IPS-NIHi7 (cell line): ENCODE results near the gene EDEM3.
A peak's percentile ranks its signal among the peaks of the same experiment; 100 is the strongest.
"Not testable (repeated sequence)": the region's sequence is repeated elsewhere in the genome, so short reads cannot be mapped to it uniquely, and the experiment has no call there.

ENCODE experiments used
- DNase-seq: peaks from one replicate; pipeline ENCODE4 v3.0.0; 2012; ENCODE audit warnings: mixed read lengths; ENCODE audit errors: extremely low spot score

Gene EDEM3, protein sequence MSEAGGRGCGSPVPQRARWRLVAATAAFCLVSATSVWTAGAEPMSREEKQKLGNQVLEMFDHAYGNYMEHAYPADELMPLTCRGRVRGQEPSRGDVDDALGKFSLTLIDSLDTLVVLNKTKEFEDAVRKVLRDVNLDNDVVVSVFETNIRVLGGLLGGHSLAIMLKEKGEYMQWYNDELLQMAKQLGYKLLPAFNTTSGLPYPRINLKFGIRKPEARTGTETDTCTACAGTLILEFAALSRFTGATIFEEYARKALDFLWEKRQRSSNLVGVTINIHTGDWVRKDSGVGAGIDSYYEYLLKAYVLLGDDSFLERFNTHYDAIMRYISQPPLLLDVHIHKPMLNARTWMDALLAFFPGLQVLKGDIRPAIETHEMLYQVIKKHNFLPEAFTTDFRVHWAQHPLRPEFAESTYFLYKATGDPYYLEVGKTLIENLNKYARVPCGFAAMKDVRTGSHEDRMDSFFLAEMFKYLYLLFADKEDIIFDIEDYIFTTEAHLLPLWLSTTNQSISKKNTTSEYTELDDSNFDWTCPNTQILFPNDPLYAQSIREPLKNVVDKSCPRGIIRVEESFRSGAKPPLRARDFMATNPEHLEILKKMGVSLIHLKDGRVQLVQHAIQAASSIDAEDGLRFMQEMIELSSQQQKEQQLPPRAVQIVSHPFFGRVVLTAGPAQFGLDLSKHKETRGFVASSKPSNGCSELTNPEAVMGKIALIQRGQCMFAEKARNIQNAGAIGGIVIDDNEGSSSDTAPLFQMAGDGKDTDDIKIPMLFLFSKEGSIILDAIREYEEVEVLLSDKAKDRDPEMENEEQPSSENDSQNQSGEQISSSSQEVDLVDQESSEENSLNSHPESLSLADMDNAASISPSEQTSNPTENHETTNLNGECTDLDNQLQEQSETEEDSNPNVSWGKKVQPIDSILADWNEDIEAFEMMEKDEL

DNA sequence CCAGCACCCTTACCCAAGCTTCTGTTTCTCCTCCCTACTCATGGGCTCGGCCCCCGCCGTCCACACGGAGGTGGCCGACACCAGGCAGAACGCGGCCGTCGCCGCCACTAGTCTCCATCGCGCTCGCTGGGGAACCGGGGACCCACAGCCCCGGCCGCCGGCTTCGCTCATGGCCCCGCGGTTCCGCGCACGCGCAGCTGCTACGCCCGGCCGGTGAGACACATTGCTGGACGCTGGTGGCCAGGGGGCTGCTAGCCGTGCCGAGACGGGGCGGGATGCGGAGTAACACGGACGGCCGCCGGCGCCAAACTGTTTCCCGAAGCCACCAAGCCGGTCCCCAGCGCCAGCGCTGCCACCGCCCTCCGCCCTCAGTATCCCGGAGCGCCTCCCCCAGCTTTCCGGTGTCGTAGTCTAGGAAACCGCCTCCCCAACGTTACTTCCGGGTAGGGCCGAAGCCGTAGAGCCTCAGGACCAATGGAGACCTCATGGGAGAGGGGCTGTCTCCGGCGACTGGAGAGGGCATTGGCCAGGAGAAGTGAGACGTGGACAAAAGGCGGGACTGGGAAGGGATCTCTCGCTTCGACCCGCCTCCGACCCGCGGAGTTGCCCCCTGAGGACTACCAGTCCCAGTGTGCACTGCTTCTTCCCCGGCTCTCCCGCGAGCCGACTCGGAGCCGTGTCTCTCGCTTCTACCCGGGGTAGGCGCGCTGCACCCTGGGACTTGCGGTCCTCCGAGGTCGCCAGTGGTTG is at the start of gene EDEM3:
EDEM3 (minus strand) TSS at position 383 of the 750 bp plus-strand sequence; CDS start at position 171, 212 bp downstream.
- DNase-seq: peak; percentile 99

DNA sequence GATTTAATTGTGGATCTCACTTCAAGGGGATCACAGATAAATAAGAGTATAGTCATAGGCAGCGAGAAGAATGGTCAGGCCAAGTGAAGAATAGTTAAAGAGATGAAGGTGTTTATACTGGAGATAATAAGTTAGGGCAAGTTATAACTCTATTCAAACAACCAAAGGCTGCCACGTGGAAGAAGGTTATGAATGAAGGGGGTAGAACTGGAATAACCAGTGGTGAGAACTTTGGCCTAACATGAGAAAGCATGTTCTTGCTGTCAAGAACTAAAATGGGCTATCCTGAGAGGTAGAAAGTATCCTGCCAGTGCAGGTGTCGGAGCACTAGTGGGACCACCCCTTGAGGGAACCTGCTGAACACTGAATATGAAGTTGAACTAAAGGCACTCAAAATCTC is 49.6 kb upstream of the EDEM3 start:
- DNase-seq: no peak

DNA sequence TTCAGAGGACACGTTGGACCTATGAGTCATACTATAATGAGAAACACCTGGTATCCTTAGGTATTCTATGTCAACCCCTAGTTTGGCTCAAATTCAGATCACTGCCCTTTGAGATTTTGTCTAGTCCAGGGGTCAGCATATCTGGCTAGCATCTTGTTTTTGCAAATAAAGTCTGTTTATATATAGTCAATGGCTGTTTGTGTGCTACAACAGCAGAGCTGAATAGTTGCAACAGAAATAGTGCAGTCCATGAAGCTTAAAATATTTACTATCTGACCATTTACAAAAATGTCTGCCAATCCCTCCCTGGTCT is 48.5 kb upstream of the EDEM3 start:
- no peak for DNase-seq

DNA sequence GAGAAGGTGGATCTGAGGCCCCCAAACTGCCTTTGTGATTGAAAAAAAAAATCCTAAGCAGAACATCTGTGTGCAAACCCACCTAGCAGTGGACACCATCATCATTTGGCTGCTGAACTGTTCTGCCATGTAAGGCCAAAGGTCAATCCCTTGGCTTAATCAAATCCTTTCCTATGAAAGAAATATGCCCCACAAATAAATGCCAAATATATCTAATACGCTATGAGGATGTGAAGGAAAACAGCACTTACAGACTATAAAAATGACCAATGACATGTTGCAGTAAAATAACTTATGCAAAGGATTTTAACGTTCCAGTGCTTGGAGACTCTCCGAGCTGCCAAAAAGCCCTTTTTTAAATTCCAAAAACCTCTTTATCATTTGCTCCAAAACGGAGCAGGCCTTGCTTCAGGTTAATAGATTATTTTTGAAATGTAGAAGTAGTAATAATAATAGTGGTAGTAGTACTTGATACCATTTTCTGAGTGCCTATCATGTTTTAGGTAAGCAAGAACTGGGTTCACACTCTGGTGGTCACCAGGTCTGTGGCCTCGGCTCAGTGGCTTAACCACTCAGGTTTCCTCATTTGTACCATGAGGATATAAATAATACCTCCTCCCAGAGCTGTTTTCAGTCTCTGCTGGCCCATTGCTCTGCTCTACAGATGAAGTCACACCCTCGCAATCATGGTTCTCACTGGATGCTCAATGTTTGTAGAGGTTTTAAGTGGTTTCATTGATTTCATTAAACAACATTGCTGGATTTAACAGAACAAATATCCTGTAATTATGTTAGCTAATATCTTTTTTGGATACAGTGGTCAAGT is 47.9 kb upstream of the EDEM3 start:
- no peak for DNase-seq

DNA sequence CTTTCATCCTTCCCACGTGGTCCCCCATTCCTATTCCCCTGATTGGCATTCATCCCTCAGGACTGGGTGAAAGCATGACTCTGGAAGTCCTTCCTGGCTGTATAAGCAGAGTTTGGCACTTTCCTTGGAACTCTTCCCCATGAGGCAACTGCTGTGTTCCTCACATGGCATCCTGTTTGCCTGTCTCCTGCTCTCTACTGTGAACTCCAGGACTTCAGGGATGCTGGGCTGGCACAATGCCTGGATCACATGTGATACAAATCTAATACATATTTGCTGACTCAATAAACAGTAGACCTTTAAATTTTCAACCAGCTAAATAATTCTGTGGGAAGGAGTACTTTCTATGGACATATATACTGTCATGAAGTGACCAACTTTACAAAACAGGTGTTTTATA is 46.8 kb upstream of the EDEM3 start:
- no peak for DNase-seq

DNA sequence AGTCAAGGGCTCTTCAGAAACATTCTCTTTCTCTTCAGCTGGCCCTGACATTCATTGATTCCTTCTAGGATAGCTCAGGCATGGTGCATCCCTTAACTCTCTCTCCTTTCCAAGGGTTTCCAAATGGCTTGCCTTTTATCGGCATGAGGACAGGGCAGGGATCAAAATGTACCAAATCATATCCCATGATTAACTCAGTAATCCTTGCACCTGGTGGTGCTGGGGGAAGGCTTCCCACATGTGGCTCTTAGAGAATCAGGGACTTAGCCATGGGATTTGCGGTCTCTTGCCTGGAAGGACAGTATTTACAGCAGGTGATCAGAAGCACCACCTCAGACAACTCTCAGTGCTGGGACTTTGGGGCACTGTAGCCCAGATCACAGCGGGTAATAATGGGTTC is 46.2 kb upstream of the EDEM3 start:
- DNase-seq: no peak

DNA sequence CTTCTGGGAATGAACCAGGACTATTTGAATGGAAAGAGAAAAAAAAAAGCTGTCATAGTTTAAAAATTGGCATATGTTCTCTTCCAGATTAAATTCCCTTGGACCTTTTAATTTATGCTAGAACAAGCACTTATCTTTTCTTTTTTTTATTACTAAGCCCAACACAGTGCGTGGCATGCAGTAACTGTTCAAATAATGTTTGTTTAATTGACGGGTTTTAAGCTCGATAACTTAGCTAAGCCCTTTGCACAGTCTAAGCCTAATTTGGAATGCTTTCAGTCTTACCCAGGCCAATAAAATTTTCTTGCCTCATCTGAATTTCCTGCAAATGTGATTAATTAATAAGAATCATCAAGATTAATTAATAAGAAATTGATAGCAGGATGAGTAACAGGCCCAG is 39.3 kb upstream of the EDEM3 start:
- no peak for DNase-seq

DNA sequence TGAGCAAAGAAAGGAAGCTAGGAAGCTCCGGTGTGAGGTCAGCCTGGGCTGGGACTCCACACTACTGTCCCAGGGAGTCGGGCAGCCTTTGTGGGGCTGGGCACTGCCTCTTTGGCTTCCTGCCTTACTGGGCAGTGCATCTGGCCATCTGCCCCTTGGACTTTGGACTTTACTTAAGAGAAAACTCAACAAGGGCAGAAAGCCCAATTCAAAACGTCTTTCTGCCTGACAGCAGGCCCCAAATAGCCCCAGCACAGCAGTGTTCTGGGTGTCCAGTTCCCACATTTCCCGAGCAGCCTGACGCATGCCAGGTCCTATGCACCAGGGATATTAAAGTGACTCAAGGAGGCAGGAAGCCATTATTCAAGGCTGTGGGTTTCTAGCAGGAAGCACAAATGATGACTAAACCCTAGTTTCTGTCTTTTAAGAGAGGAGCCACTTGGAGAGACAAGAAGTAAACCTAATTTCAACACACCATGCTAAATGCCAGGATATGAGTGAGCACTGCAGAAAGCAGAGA is 37.9 kb upstream of the EDEM3 start:
- DNase-seq: no peak

DNA sequence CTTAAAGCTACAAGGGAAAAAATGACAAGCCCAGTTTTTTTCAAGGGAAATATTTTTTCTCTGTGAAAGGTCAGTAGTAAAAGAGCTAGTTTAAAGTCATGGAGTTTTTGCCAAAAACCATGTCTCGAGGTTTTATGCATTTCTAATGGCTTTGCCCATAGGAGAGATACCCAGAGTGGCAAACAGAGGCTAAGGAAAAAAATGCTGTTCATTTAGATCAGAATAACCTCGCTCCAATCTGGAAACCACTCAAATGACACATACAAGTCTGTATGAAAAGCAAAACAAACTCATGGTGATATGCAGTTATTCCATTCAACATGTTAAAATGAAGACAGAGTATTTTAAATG is 36.9 kb upstream of the EDEM3 start:
- no peak for DNase-seq

DNA sequence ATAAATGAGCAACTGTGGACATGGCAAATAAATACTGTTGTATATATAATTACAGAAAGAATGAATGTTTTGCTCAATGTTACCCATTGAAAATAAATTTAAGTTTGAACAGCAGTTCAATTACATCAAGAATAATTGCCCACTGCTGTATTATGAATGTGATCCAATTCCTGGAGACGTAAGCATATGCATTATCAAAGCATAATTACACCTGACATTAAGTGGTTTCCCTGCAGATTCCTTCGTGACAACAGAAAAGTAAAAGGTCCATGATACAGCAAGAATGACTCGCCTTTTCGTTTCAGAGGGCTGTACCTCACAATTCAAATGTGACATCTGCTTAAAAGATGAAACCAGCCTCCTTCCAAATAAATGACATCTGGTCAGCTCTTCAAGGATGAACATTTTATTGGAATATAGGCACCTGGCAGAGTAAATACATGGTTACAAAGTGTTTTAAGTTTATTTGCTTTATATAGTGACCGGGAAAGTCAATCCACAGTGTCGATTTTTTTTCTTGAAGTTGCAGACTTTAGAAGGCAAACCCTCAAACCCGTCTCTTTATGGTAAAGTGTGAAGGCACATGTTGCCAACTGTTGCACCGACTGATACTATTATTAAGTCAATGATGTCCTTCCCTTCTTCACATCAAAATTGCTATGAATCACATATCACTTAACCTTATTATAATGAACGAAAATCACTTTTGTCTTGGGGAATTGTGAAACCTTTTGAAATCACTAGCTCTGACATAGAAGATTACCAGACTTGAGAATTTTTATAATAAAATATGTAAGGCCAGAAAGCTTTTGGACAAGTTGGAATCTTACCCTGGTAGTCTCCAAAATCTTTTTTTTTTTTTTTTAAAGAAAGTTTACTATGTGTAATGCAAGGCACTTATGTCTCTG is 36.2 kb upstream of the EDEM3 start:
- no peak for DNase-seq

DNA sequence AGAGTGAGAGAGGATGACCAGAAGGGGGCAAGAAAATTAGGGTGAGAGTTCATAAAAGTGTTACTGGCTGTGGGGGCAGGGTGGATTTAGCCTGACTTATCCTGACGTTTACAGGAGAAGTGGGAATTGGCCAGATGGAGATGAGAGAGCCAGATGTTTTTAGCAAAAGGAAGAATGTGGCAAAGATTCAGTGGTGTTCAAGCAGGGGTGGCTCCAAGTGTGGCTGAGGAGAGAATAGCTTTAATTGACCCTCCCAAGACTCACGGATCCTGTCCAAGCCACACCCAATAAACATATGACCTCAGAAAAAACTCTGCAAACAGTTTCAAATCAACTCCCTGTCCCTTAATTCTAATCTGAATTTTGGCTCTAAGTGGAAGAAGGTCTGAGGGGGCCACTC is 35.2 kb upstream of the EDEM3 start:
- DNase-seq: no peak

DNA sequence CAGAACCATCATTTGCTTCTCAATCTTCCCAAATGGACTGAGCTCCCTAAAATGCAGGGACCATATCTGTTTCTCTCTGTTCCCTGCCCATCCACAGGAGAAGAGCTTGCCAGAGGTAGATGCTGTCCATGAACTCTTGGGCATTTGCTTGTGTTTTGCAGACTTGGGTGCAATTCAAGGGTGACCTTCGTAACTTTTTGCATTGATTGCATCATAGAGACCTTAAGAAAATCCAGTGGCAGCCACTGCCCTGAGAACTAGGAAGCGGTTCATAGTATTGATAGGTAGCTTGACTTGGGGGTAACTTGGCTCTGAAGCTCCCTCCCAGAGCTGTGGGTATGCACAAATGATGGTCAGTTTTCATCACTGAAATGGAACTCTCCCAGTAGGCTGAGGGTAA is 34.3 kb upstream of the EDEM3 start:
- no peak for DNase-seq

DNA sequence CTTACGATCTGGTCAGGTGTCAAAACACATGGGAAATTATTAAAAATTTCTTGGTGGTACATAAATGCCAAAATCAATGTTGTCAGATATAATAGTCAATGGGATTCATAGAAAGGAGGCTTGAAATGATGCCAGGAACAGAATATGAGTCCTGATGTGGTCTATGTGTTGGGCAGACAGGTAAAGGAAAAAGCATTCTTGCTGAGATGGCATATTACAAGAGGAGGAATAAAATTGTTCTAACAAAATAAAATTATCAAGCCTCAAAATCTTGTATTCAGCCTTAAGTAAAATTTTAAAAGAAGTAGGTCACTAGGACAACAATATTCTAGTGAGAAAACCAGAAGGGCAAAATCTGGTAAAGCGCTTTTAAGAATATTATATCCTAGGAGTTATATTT is 30.9 kb upstream of the EDEM3 start:
- no peak for DNase-seq

DNA sequence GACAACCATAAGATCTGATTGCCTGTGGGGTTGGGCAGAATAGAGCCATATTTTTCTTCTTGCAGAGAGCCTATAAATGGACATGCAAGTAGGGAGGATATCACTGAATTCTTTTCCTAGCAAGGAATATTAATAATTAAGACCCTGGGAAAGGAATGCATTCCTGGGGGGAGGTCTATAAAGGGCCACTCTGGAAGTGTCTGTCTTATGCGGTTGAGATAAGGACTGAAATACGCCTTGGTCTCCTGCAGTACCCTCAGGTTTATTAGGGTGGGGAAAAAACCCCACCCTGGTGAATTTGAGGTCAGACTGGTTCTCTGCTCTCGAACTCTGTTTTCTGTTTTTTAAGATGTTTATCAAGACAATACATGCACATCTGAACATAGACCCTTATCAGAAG is 29.1 kb upstream of the EDEM3 start:
- not testable (repeated sequence) for DNase-seq

DNA sequence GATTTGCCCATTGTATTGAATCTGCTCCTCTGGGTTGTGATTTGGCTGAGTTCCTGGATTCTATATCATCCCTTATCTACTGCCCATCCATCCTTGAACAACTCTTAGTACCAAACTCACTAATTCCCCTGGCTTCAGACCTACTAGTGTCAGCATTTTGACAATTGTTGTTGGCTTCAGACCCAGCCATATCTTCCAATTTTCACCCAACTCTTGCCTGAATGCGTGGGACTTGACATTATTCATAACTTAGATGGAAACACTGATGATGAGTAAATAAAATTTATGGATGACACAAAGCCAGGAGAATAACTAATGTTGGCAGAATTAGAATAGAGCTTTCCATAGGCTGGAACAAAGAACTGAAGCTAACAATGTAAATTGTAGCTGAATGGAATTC is 27.3 kb upstream of the EDEM3 start:
- no peak for DNase-seq

DNA sequence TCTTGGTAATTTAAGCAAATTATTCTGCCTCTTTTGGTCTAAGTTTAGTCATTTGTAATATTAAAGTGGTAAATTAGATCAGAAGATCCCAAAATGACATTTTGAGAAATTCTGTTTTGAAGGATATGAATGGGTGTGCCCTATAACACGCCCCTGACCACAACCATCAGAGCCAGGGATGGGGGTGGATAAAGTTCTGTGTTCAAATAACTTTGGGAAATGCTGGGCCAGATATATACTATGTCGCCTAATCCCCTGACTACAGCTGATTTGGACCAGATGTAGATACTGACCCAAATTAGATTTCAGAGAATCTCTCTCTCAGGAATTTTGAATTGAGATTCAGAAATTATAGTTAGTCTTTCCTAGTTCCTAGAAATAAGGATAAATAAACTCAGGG is 21.2 kb upstream of the EDEM3 start:
- DNase-seq: no peak

DNA sequence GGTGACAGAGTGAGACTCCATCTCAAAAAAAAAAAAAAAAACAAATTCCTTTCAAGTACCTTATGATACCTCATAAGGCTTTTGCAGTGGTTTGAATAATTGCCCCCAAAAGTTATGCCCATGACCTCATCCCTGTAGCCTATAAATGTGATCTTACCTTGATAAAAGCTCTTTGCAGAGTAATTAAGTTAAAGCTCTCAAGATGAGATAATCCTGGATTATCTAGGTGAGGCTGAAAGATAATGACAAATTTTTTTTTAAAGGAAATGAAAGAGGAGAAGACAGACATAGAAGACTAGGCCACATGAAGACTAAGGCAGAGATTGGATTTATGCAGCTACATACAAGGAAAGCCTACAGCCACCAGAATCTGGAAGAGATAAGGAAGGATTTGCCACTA is 20.7 kb upstream of the EDEM3 start:
- DNase-seq: no peak

DNA sequence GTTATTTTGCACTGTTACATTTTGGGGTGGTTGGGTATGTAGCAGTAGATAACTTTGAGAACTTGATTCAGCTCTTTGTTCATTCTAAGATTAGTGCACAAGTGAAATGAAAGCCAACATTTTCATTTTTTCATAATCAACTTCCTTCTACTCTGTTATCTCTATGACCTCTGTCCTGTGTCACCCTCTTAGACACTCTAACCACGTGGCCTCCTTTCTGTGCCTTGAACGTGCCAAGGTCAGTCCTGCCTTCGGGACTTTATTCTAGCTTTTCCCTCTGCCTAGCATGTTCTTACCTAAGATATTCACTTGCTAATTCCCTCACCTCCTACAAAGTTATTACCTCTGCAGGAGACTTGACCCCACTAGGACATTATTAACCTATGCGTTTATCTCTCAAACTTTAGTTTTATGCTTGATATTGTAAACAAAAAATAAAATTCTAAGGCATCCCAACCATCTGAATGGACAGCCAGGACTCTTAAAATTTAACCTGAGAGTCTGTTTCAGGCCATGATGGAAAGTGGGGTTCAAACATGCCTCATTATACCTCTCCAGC is 19.2 kb upstream of the EDEM3 start:
- DNase-seq: no peak

DNA sequence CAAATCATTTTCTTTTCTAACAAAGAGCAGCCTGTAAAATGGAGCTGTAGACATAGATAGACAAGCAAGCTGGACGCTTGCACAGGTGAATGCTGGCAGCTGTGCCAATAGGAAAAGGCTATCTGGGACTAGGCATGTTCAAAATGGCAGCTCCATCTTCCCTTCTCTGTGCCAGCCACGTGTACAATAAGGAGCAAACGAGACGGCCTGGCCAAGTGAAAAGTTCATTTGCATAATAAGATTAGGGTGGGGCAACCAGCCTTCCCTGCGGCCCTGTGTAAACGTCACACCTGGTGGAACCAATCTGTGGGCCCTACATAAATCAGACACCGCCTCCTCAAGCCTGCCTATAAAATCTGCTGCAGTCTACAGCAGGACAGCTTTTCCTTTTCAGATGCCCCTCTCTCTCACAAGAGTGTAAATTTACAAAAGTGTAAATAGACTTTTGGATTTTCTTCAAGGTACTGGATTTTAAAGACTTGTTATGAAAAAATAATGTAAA is 16.6 kb upstream of the EDEM3 start:
- no peak for DNase-seq
